WTC11 (cell line): Measurements from ENCODE around the gene TTLL10. TPM values are rescaled to one million over a fixed set of nuclear protein-coding genes. Genes with fewer than 3 reads are reported as not detected.

ENCODE experiments used
- ATAC-seq: fragments of 200-7000 bp; cut with Tn5 transposase; 2 replicates; pipeline ENCODE4 v1.10.0; 2021; ENCODE audit warnings: mild to moderate bottlenecking, moderate library complexity
- CTCF ChIA-PET: fragments of 300-600 bp; sonication (Branson Sonifier 250); formaldehyde crosslinking; loops from one replicate; lab custom pipeline; 2021; ENCODE audit warnings: antibody characterized with exemption; lab: Charles Lee
- POLR2A ChIA-PET: fragments of 350-600 bp; sonication (Branson Sonifier 250); formaldehyde crosslinking; loops from one replicate; lab custom pipeline; 2021; ENCODE audit warnings: antibody characterized with exemption; lab: Charles Lee
- DNase-seq: peaks from one replicate; pipeline ENCODE4 v3.0.0; 2021; ENCODE audit warnings: low spot score
- H3K27ac Mint-ChIP-seq: 2 replicates; pipeline ENCODE4 v1.8.0; 2021; ENCODE audit warnings: mixed read lengths
- H3K27me3 Mint-ChIP-seq: 2 replicates; pipeline ENCODE4 v1.8.0; 2021; ENCODE audit warnings: low read depth, mild to moderate bottlenecking, moderate library complexity, mixed read lengths
- H3K36me3 Mint-ChIP-seq: 2 replicates; pipeline ENCODE4 v1.8.0; 2021; ENCODE audit warnings: mixed read lengths
- H3K4me1 Mint-ChIP-seq: 2 replicates; pipeline ENCODE4 v1.8.0; 2022; ENCODE audit warnings: mixed read lengths
- H3K4me3 Mint-ChIP-seq: 2 replicates; pipeline ENCODE4 v1.8.0; 2021; ENCODE audit warnings: mild to moderate bottlenecking, moderate library complexity, mixed read lengths
- H3K9me3 Mint-ChIP-seq: 2 replicates; pipeline ENCODE4 v1.8.0; 2021; ENCODE audit warnings: mixed read lengths
- ATF1 ChIP-seq: sonication (generic); formaldehyde crosslinking; IDR thresholded peaks from 2 replicates; pipeline ENCODE4 v1.8.1; 2023; ENCODE audit warnings: mild to moderate bottlenecking, moderate library complexity, missing genetic modification reagents
- ETV6 ChIP-seq: sonication (generic); formaldehyde crosslinking; IDR thresholded peaks from 2 replicates; pipeline ENCODE4 v1.8.1; 2022; ENCODE audit warnings: mild to moderate bottlenecking, missing genetic modification reagents
- FOXK1 ChIP-seq: sonication (generic); formaldehyde crosslinking; IDR thresholded peaks from 2 replicates; pipeline ENCODE4 v1.8.0; 2022; ENCODE audit warnings: mild to moderate bottlenecking, moderate library complexity, missing genetic modification reagents
- FOXP1 ChIP-seq: sonication (generic); formaldehyde crosslinking; IDR thresholded peaks from 2 replicates; pipeline ENCODE4 v1.8.0; 2022; ENCODE audit warnings: missing genetic modification reagents, mild to moderate bottlenecking, moderate library complexity, borderline replicate concordance
- IRF2 ChIP-seq: sonication (generic); formaldehyde crosslinking; IDR thresholded peaks from 2 replicates; pipeline ENCODE4 v1.8.0; 2022; ENCODE audit warnings: low read depth, missing genetic modification reagents, borderline replicate concordance
- JUN ChIP-seq: sonication (generic); formaldehyde crosslinking; IDR thresholded peaks from 2 replicates; pipeline ENCODE4 v1.8.0; 2023; ENCODE audit warnings: mild to moderate bottlenecking, missing genetic modification reagents
- KAT7 ChIP-seq: sonication (generic); formaldehyde crosslinking; IDR thresholded peaks from 2 replicates; pipeline ENCODE4 v1.8.1; 2023; ENCODE audit warnings: missing genetic modification reagents, mild to moderate bottlenecking, borderline replicate concordance
- MXD4 ChIP-seq: fragments of 250-450 bp; sonication (Bioruptor Pico); IDR thresholded peaks from 2 replicates; pipeline ENCODE4 v1.8.0; 2021; ENCODE audit warnings: mild to moderate bottlenecking, moderate library complexity, borderline replicate concordance
- NR3C1 ChIP-seq: sonication (generic); formaldehyde crosslinking; conservative IDR thresholded peaks from 2 replicates; pipeline ENCODE4 v1.8.1; 2023; ENCODE audit warnings: low read depth, mild to moderate bottlenecking, missing genetic modification reagents
- SMAD3 ChIP-seq: sonication (generic); formaldehyde crosslinking; IDR thresholded peaks from 2 replicates; pipeline ENCODE4 v1.8.0; 2022; ENCODE audit warnings: missing genetic modification reagents, mild to moderate bottlenecking, borderline replicate concordance
- ZNF121 ChIP-seq: sonication (generic); formaldehyde crosslinking; IDR thresholded peaks from 2 replicates; pipeline ENCODE4 v1.8.0; 2023; ENCODE audit warnings: missing genetic modification reagents
- ZNF232 ChIP-seq: sonication (generic); formaldehyde crosslinking; IDR thresholded peaks from 2 replicates; pipeline ENCODE4 v1.8.0; 2022; ENCODE audit warnings: mild to moderate bottlenecking, missing genetic modification reagents
- ZNF263 ChIP-seq: sonication (generic); formaldehyde crosslinking; IDR thresholded peaks from 2 replicates; pipeline ENCODE4 v1.8.1; 2022; ENCODE audit warnings: low read depth, mild to moderate bottlenecking, moderate library complexity, missing genetic modification reagents
- ZNF671 ChIP-seq: fragments of 250-450 bp; sonication (Bioruptor Pico); IDR thresholded peaks from 2 replicates; pipeline ENCODE4 v1.8.0; 2021; ENCODE audit warnings: mild to moderate bottlenecking
- total RNA-seq: library from RNA; stranded (reverse); gene quantifications from 3 replicates; pipeline ENCODE4 v1.2.3, GENCODE V29; 2021
- TF ChIP-seq, protein P1 (sequence below): sonication (generic); formaldehyde crosslinking; IDR thresholded peaks from 2 replicates; pipeline ENCODE4 v1.8.1; 2023; ENCODE audit warnings: mild to moderate bottlenecking, missing genetic modification reagents, moderate library complexity
- TF ChIP-seq, protein P2 (sequence below): sonication (generic); formaldehyde crosslinking; IDR thresholded peaks from 2 replicates; pipeline ENCODE4 v1.8.1; 2022; ENCODE audit warnings: mild to moderate bottlenecking, missing genetic modification reagents, moderate library complexity, borderline replicate concordance
- TF ChIP-seq, protein P3 (sequence below): fragments of 250-450 bp; sonication (Bioruptor Pico); IDR thresholded peaks from 2 replicates; pipeline ENCODE4 v1.9.0; 2021; ENCODE audit warnings: mild to moderate bottlenecking
- TF ChIP-seq, protein P4 (sequence below): fragments of 250-450 bp; sonication (Bioruptor Pico); IDR thresholded peaks from 2 replicates; pipeline ENCODE4 v1.9.0; 2021; ENCODE audit warnings: mild to moderate bottlenecking
- TF ChIP-seq, protein P5 (sequence below): sonication (generic); formaldehyde crosslinking; IDR thresholded peaks from 2 replicates; pipeline ENCODE4 v1.8.1; 2023; ENCODE audit warnings: mild to moderate bottlenecking, missing genetic modification reagents, borderline replicate concordance
- TF ChIP-seq, protein P6 (sequence below): fragments of 250-450 bp; sonication (Bioruptor Pico); IDR thresholded peaks from 2 replicates; pipeline ENCODE4 v2.1.2; 2022; ENCODE audit warnings: mild to moderate bottlenecking, moderate library complexity
- TF ChIP-seq, protein P7 (sequence below): sonication (generic); formaldehyde crosslinking; IDR thresholded peaks from 2 replicates; pipeline ENCODE4 v1.8.1; 2023; ENCODE audit warnings: mild to moderate bottlenecking, moderate library complexity, missing genetic modification reagents

TTLL10 gene
- total RNA-seq, 1 experiment from 2014 or later, result 1.1 TPM

DNA sequence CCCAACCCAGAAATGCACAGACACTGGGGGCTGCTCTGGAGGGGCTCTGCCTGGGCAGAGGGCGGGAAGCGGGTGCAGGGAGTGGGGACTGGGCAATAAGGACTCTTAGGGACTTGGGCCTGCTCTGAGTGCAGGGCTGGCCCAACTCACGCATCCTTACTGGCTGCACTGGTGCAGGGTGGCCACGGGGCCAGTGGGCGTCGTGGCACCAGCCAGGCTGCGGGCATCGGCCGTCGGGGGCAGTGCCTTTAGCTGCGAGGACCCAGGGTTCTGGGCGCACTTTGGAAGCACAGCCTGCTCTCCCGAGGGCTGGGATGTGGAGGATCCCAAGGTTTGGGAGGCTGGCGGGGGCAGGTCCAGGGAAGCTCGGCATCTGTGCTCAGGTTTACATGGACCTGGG lies 27.1 kb upstream of the TTLL10 start:
- TF ChIP-seq ZNF263 (CRISPR knock-in tag), result no peak
- TF ChIP-seq, all 79 proteins: peak for 0
- ChIA-PET CTCF (interaction anchor here (1.0 to 1.4 kb wide), 2 partner anchors 10 to 72 kb away, joined by 3 read pairs; no protein-coding TSS in a partner anchor), POLR2A (no interaction called here)
- H3K27ac Mint-ChIP-seq, result peak overlapping the region; percentile 63; the same call in 1 of the 2 replicates
- DNase-seq (no peak), ATAC-seq (no peak)
- no peak overlapping the region for H3K4me3 Mint-ChIP-seq
- no peaks in the 10 kb centered on the region for H3K9me3 Mint-ChIP-seq
- H3K36me3 Mint-ChIP-seq, result no peaks in the 10 kb centered on the region
- peaks cover 6% of the 10 kb centered on the region; the same call in 1 of the 2 replicates for H3K4me1 Mint-ChIP-seq
- H3K27me3 Mint-ChIP-seq, result no peaks in the 10 kb centered on the region; the same call in 1 of the 2 replicates

DNA sequence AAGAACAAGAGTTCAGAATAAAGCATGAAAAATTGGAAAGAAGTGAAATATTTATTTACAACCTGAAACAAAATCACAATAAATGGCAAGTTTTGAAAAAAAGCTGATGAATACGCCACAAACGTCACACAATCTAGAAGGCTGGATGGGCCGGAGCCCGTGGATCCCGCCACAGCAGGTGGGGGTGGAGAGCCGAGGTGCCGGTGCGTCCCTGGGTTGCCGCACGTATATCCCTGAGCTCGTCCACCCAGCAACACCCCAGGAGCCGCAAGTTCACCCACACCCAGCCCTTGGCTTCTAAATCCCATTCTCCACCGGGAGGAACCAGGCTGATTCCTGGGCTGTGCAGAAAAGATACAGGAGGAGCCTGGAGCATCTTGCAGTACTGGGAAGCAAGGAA lies 25.6 kb upstream of the TTLL10 start:
- Mint-ChIP-seq H3K36me3 (peaks cover 10% of the 10 kb centered on the region), H3K27me3 (peaks cover 9% of the 10 kb centered on the region), H3K4me3 (no peak overlapping the region), H3K4me1 (no peaks in the 10 kb centered on the region), H3K27ac (no peak overlapping the region), H3K9me3 (peaks cover 10% of the 10 kb centered on the region)
- no peak for ATAC-seq
- TF ChIP-seq KAT7 (CRISPR knock-in tag), result no peak
- no peak for TF ChIP-seq ATF1
- TF ChIP-seq, protein P1, sequence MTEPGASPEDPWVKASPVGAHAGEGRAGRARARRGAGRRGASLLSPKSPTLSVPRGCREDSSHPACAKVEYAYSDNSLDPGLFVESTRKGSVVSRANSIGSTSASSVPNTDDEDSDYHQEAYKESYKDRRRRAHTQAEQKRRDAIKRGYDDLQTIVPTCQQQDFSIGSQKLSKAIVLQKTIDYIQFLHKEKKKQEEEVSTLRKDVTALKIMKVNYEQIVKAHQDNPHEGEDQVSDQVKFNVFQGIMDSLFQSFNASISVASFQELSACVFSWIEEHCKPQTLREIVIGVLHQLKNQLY, result no peak
- no peak for TF ChIP-seq FOXP1 (CRISPR knock-in tag)
- TF ChIP-seq JUN (CRISPR knock-in tag), result no peak
- no peak for TF ChIP-seq SMAD3 (CRISPR knock-in tag)
- no peak for TF ChIP-seq ETV6 (CRISPR knock-in tag)
- no peak for TF ChIP-seq IRF2 (CRISPR knock-in tag)
- TF ChIP-seq, protein P2, sequence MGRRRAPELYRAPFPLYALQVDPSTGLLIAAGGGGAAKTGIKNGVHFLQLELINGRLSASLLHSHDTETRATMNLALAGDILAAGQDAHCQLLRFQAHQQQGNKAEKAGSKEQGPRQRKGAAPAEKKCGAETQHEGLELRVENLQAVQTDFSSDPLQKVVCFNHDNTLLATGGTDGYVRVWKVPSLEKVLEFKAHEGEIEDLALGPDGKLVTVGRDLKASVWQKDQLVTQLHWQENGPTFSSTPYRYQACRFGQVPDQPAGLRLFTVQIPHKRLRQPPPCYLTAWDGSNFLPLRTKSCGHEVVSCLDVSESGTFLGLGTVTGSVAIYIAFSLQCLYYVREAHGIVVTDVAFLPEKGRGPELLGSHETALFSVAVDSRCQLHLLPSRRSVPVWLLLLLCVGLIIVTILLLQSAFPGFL (CRISPR knock-in tag), result no peak
- no peak for TF ChIP-seq ZNF671 (CRISPR knock-in tag)
- TF ChIP-seq NR3C1, result no peak
- no peak for TF ChIP-seq ZNF121 (CRISPR knock-in tag)
- no peak for TF ChIP-seq ZNF263 (CRISPR knock-in tag)
- TF ChIP-seq, protein P3, sequence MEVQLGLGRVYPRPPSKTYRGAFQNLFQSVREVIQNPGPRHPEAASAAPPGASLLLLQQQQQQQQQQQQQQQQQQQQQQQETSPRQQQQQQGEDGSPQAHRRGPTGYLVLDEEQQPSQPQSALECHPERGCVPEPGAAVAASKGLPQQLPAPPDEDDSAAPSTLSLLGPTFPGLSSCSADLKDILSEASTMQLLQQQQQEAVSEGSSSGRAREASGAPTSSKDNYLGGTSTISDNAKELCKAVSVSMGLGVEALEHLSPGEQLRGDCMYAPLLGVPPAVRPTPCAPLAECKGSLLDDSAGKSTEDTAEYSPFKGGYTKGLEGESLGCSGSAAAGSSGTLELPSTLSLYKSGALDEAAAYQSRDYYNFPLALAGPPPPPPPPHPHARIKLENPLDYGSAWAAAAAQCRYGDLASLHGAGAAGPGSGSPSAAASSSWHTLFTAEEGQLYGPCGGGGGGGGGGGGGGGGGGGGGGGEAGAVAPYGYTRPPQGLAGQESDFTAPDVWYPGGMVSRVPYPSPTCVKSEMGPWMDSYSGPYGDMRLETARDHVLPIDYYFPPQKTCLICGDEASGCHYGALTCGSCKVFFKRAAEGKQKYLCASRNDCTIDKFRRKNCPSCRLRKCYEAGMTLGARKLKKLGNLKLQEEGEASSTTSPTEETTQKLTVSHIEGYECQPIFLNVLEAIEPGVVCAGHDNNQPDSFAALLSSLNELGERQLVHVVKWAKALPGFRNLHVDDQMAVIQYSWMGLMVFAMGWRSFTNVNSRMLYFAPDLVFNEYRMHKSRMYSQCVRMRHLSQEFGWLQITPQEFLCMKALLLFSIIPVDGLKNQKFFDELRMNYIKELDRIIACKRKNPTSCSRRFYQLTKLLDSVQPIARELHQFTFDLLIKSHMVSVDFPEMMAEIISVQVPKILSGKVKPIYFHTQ, result no peak
- TF ChIP-seq, protein P4, sequence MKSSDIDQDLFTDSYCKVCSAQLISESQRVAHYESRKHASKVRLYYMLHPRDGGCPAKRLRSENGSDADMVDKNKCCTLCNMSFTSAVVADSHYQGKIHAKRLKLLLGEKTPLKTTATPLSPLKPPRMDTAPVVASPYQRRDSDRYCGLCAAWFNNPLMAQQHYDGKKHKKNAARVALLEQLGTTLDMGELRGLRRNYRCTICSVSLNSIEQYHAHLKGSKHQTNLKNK (CRISPR knock-in tag), result no peak
- TF ChIP-seq FOXK1, result no peak
- DNase-seq, result no peak
- ChIA-PET CTCF (no interaction called here), POLR2A (no interaction called here)

DNA sequence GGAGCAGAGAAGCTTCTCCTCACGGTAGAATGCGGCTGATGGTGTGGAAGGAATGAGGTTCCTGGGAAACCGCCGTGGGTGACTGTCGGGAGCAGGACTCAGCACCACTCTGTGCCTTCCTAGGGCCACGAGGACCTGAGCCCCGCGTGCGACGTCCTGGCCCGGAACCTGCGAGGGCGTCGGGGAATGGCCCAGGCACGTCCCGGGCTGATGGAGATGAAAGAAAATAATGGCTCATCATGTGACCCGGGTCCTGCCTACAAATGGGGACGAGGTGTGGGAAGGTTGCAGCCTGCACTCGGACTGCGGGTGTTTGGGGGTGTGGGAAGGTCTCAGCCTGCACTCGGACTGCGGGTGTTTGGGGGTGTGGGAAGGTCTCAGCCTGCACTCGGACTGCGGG lies 25.1 kb upstream of the TTLL10 start:
- peaks cover 15% of the 10 kb centered on the region for H3K9me3 Mint-ChIP-seq
- ATAC-seq, result no peak
- H3K27ac Mint-ChIP-seq, result no peak overlapping the region
- H3K4me1 Mint-ChIP-seq, result no peaks in the 10 kb centered on the region
- H3K27me3 Mint-ChIP-seq, result peaks cover 10% of the 10 kb centered on the region
- H3K36me3 Mint-ChIP-seq, result peaks cover 15% of the 10 kb centered on the region
- DNase-seq, result no peak
- ChIA-PET CTCF (no interaction called here), POLR2A (no interaction called here)
- no peak overlapping the region for H3K4me3 Mint-ChIP-seq
- no peak for TF ChIP-seq ZNF263 (CRISPR knock-in tag)
- TF ChIP-seq ZNF232 (CRISPR knock-in tag), result no peak
- TF ChIP-seq, protein P5, sequence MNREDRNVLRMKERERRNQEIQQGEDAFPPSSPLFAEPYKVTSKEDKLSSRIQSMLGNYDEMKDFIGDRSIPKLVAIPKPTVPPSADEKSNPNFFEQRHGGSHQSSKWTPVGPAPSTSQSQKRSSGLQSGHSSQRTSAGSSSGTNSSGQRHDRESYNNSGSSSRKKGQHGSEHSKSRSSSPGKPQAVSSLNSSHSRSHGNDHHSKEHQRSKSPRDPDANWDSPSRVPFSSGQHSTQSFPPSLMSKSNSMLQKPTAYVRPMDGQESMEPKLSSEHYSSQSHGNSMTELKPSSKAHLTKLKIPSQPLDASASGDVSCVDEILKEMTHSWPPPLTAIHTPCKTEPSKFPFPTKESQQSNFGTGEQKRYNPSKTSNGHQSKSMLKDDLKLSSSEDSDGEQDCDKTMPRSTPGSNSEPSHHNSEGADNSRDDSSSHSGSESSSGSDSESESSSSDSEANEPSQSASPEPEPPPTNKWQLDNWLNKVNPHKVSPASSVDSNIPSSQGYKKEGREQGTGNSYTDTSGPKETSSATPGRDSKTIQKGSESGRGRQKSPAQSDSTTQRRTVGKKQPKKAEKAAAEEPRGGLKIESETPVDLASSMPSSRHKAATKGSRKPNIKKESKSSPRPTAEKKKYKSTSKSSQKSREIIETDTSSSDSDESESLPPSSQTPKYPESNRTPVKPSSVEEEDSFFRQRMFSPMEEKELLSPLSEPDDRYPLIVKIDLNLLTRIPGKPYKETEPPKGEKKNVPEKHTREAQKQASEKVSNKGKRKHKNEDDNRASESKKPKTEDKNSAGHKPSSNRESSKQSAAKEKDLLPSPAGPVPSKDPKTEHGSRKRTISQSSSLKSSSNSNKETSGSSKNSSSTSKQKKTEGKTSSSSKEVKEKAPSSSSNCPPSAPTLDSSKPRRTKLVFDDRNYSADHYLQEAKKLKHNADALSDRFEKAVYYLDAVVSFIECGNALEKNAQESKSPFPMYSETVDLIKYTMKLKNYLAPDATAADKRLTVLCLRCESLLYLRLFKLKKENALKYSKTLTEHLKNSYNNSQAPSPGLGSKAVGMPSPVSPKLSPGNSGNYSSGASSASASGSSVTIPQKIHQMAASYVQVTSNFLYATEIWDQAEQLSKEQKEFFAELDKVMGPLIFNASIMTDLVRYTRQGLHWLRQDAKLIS (CRISPR knock-in tag), result no peak
- TF ChIP-seq MXD4, result no peak
- TF ChIP-seq, protein P6, sequence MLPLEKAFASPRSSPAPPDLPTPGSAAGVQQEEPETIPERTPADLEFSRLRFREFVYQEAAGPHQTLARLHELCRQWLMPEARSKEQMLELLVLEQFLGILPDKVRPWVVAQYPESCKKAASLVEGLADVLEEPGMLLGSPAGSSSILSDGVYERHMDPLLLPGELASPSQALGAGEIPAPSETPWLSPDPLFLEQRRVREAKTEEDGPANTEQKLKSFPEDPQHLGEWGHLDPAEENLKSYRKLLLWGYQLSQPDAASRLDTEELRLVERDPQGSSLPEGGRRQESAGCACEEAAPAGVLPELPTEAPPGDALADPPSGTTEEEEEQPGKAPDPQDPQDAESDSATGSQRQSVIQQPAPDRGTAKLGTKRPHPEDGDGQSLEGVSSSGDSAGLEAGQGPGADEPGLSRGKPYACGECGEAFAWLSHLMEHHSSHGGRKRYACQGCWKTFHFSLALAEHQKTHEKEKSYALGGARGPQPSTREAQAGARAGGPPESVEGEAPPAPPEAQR, result no peak
- TF ChIP-seq, protein P7, sequence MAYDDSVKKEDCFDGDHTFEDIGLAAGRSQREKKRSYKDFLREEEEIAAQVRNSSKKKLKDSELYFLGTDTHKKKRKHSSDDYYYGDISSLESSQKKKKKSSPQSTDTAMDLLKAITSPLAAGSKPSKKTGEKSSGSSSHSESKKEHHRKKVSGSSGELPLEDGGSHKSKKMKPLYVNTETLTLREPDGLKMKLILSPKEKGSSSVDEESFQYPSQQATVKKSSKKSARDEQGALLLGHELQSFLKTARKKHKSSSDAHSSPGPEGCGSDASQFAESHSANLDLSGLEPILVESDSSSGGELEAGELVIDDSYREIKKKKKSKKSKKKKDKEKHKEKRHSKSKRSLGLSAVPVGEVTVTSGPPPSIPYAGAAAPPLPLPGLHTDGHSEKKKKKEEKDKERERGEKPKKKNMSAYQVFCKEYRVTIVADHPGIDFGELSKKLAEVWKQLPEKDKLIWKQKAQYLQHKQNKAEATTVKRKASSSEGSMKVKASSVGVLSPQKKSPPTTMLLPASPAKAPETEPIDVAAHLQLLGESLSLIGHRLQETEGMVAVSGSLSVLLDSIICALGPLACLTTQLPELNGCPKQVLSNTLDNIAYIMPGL (CRISPR knock-in tag), result no peak
